Muscle layer of colon (tissue), 2 donors: ENCODE results near the gene MSI2.

Experiments
- H3K27ac ChIP-seq: one replicate; pipeline ENCODE4 v1.7.0; 2013; ENCODE audit warnings: low read depth, mild to moderate bottlenecking, low read length, moderate library complexity
- H3K27me3 ChIP-seq, 2 donors: one replicate each; pipeline ENCODE4 v1.7.0; 2013; ENCODE audit warnings: low read length in 2 of 2, mild to moderate bottlenecking in 2 of 2; ENCODE audit not compliant: insufficient read depth in 2 of 2, control insufficient read depth in 1 of 2
- H3K36me3 ChIP-seq: one replicate; pipeline ENCODE4 v1.7.0; 2013; ENCODE audit warnings: mild to moderate bottlenecking, low read length; ENCODE audit not compliant: insufficient read depth
- H3K4me1 ChIP-seq: one replicate; pipeline ENCODE4 v1.7.0; 2013; ENCODE audit warnings: mild to moderate bottlenecking, low read length; ENCODE audit not compliant: insufficient read depth
- H3K4me3 ChIP-seq, 2 donors: one replicate each; pipeline ENCODE4 v1.7.0; 2013; ENCODE audit warnings: low read length in 2 of 2, low read depth in 1 of 2, mild to moderate bottlenecking in 1 of 2, moderate library complexity in 1 of 2
- H3K9ac ChIP-seq: one replicate; pipeline ENCODE4 v1.7.0; 2013; ENCODE audit warnings: low read length
- H3K9me3 ChIP-seq: one replicate; pipeline ENCODE4 v1.7.0; 2013; ENCODE audit warnings: mild to moderate bottlenecking, low read length
- donor health status: abdominal sarcoma.
- donor health status: Adenocarcinoma of cecum.

The MSI2 gene

DNA sequence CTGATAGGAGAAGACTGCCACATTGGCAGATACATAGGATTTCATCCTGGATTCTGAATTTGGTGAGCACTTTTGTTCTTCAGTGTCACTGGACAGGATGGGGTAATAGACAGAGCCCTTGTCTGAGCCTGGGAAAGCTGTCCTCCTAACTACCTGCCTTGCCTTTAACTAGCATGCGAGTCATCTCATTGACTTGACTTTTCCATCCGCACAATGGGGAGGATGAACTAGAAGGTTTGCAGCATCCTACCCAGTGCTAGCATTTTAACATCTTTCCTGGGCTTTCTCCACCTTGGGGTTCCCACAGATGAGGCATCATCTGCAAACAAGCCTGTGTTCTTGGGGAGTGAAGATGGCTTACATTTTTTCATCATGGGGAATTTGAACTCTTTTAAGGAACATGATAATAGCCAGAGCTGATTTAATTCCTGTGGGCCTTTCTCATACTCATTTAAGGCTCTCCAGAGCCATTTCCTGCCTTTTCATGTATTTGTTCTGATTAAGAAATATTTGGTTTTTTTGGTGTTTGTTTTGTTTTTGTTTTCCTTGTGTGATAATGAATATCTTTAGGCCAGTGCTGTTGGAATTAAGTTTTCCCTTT, 139.5 kb downstream of the MSI2 start:
- Histone ChIP-seq H3K9me3 (no peaks in the 10 kb centered on the region), H3K27ac (no peak overlapping the region), H3K4me3 (no peak overlapping the region), H3K27me3 (no peaks in the 10 kb centered on the region), H3K9ac (no peak overlapping the region), H3K4me1 (peaks cover 1% of the 10 kb centered on the region), H3K36me3 (no peaks in the 10 kb centered on the region)

DNA sequence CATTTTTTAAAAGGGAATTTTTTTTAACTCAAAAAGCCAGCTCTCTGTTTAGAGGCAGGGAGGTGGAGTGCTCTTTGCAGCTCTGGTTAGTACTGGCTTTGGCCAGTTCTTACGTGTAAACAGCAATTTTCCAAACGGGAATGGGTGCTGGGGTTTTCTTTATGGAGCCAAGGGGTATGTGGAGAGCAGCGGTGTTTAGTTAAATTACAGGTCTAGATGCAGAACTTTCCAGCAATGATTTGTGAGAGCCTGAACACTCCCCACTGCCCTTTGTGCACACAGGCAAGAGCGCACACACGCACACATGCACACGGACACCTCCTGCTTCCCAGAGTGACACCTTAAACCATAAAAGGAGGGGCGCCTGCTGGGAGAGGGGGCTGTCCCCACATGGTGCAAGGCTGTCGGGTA, 140.2 kb downstream of the MSI2 start:
- H3K9me3 ChIP-seq = no peaks in the 10 kb centered on the region
- H3K4me3 ChIP-seq = no peak overlapping the region
- H3K4me1 ChIP-seq = no peaks in the 10 kb centered on the region
- H3K27ac ChIP-seq = no peak overlapping the region
- H3K9ac ChIP-seq = no peak overlapping the region
- no peaks in the 10 kb centered on the region for H3K36me3 ChIP-seq
- H3K27me3 ChIP-seq = no peaks in the 10 kb centered on the region

DNA sequence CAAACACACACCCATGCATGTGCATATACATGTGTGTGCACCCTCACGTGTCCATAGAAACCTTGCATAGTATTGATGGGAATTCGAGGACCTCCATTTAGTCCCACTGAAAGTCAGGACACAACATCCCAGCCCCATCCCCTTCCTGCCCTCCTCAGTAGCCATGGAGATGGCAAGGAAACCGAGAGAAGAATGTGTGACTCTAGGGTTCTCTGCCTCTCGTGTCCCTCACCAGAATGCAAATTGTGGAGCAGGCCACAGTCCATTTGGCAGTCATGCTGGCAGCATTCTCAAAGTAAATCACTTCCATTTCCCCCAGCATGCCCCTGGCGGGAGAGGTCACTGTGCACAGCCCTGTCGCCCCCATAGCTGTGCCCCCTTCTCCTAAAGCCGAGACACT, 141.1 kb downstream of the MSI2 start:
- Histone ChIP-seq H3K9me3 (no peaks in the 10 kb centered on the region), H3K27ac (no peak overlapping the region), H3K4me3 (no peak overlapping the region), H3K4me1 (no peaks in the 10 kb centered on the region), H3K9ac (no peak overlapping the region), H3K27me3 (no peaks in the 10 kb centered on the region), H3K36me3 (no peaks in the 10 kb centered on the region)

DNA sequence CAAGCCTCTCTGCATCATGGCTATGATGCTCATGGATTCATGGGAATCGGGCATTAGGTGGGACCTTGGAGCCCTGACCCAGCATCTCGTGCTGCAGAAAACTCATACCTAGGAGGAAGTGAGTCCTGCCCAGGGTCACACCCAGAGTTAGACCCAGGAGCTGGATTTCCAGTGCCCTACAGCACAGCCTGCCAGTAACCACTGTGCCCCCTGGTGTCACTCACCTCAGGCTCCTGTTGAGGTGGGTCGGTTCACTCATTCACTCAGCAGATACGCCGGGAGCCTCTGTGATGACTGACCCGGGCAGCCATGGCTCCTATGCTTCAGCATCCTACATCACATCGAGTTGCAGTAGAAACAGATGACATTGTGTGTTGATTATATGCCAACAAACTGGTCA, 143.4 kb downstream of the MSI2 start:
- Histone ChIP-seq H3K36me3 (no peaks in the 10 kb centered on the region), H3K9ac (no peak overlapping the region), H3K27ac (no peak overlapping the region), H3K9me3 (no peaks in the 10 kb centered on the region), H3K4me1 (no peaks in the 10 kb centered on the region), H3K4me3 (no peak overlapping the region), H3K27me3 (no peaks in the 10 kb centered on the region)

DNA sequence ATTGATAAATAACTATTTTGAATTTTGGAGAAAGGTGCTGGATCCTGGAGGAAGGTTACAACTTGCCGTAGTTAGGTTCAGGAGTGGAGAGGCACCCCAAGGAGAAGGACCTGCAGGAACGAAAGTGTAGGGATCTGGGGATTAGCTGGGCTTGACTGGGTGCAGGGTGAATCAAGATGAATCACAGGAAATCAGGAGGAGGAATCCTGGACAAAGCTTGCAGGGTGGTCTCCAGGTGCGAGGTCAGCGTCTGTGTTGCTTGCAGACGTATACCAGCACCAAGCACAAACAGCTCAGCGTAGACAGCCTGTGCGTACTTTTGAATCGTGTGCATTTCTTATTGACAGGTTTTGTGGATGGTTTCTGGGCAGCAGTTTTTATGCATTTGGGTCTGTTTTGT, 144.3 kb downstream of the MSI2 start:
- no peaks in the 10 kb centered on the region for H3K9me3 ChIP-seq
- peaks cover 6% of the 10 kb centered on the region for H3K4me1 ChIP-seq
- no peak overlapping the region for H3K27ac ChIP-seq
- H3K9ac ChIP-seq = no peak overlapping the region
- H3K4me3 ChIP-seq = no peak overlapping the region
- no peaks in the 10 kb centered on the region for H3K36me3 ChIP-seq
- H3K27me3 ChIP-seq = no peaks in the 10 kb centered on the region

DNA sequence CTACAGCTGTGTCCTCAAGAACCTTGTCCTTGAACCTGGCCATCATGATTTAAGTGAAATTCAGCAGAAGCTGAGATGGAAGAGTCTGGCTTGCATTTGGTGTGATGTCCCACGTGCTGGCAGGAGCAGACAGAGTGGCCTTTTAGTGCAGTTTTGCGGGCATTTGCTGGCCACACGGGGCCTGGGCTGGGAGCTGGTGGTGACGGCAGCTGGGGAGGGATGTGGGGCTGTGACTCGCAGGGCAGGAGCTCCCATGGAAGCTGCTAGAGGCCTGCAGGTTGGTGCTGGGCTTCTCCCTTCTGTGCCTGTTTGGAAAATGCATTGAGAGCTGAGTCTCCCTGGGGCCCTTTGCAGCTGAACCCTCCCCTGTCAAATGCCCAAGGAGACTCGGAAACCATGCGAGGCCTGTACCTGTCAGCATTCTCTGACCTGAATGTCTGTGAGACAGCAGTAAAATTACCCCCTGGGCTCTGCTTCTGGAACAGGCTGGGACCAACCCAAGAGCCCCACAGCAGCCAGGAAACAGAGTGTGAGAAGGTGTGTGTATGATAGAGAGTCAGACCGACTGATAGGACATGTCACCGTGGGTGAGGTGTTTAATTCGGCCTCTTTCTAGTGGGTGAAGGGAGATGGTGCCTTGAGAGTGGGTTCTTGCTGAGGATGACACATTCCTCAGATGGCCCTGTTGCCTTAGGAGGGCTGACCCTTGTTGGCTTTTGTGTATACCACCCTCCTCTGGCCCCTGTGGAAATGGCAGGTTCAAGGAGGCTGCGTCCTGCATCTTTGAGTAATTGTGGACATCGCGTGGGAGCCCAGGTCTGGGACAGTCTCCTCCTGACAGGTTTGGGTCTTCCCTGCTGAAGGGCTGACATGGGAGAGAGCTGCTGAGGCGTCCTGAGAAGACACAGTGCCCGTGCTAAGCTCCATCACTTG, 145.5 kb downstream of the MSI2 start:
- Histone ChIP-seq H3K27me3 (no peaks in the 10 kb centered on the region), H3K9me3 (no peaks in the 10 kb centered on the region), H3K27ac (no peak overlapping the region), H3K36me3 (no peaks in the 10 kb centered on the region), H3K4me3 (no peak overlapping the region), H3K4me1 (peaks cover 16% of the 10 kb centered on the region), H3K9ac (no peak overlapping the region)

DNA sequence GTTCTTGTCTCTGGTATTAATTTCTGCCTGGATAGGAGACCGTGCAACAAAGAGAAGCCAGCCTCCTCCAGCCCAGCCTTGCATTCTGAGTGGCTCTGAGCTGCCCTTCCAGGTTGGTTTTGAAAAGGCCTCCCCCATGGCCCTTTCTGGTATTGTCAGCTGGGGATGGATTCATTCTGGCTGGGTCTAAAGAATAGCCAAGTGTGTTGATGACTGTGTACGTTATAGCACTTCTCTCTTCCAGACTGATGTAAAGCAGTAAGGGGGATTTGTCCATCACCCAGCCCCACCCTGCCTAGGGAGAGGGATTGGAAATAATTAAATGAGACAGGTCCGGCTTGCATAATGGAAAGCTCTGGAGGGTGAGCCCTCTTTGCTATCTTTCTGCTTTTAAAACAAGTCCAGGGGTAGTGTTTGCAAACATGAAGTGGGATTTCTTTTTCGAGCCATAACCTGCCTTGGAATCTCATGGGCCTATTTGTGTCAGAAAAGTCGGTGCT, 146.4 kb downstream of the MSI2 start:
- Histone ChIP-seq H3K36me3 (no peaks in the 10 kb centered on the region), H3K4me1 (peaks cover 21% of the 10 kb centered on the region), H3K27ac (no peak overlapping the region), H3K9me3 (no peaks in the 10 kb centered on the region), H3K4me3 (no peak overlapping the region), H3K27me3 (no peaks in the 10 kb centered on the region), H3K9ac (no peak overlapping the region)

DNA sequence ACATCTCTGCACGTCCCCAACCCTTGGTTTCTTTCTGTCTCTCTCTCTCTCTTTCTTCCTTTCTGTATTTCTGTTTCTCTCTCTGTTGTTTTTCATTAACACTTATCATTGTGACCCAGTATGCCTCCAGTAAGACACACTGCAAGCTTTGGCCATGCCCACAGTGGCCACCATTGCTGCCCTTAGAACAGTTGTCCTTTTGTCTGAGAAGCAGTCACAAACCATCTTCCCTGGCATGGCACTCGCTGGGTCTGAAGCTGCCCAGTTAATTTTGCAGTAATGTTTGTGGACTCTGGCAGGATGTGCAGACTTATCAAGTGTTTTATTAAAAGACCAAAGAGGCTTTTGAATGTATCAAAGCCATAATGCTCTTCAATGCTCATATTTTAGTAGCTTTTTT, 146.9 kb downstream of the MSI2 start:
- no peaks in the 10 kb centered on the region for H3K27me3 ChIP-seq
- no peak overlapping the region for H3K9ac ChIP-seq
- H3K27ac ChIP-seq = no peak overlapping the region
- H3K36me3 ChIP-seq = no peaks in the 10 kb centered on the region
- peaks cover 21% of the 10 kb centered on the region for H3K4me1 ChIP-seq
- no peaks in the 10 kb centered on the region for H3K9me3 ChIP-seq
- H3K4me3 ChIP-seq = no peak overlapping the region

DNA sequence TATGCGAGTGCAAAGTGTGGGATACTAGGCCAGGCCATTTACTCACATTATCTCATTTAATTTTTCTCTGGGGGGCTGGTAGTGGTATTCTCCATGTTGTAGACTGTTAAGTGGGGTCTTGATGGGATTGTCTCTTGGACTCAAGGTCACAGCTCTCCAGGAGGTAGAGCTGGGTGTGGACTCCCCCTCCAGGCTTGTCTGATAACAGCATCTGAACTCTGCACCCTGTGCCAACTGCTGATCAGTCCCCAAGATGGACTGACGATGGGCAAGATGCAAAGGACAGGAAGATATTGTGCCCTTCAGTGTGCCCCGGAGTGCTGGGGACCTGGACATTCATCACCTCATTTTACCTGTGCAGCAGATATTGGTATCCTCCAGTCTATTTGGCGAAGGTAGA, 147.8 kb downstream of the MSI2 start:
- H3K36me3 ChIP-seq = no peaks in the 10 kb centered on the region
- no peak overlapping the region for H3K4me3 ChIP-seq
- no peaks in the 10 kb centered on the region for H3K27me3 ChIP-seq
- H3K9ac ChIP-seq = no peak overlapping the region
- no peaks in the 10 kb centered on the region for H3K9me3 ChIP-seq
- no peak overlapping the region for H3K27ac ChIP-seq
- peaks cover 21% of the 10 kb centered on the region for H3K4me1 ChIP-seq

DNA sequence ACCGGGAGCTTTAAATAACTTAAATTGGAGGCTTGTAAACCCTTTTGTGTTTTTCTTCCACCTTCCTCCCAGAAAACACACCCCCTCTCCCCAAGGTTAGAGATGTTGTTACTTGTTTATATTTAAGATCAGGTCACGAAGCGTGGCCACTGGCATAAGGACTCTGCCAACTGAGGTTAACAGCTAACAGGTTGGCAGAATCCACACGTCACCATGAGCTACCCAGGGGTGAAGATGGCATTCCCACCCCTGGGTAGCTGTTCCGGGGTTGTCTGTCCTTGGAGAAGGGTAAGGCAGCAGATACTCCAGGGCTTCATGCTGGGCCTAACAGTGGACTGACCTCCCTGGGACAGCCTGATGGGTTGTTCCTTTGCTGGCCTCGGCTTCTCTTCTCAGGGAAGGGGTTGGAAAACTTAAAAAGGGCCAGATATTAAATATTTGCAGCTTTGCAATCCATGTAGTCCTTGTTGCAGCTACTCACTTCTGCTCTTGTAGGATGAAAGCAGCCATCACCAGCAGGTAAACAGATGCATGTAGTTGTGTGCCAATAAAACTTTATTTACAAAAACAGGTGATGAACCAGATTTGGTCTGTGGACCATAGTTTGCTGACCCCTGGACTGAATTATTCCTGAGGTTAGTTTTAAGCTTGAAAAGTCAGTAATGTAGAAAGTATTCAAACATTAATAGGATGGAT, 148.6 kb downstream of the MSI2 start:
- H3K4me3 ChIP-seq = no peak overlapping the region
- no peaks in the 10 kb centered on the region for H3K36me3 ChIP-seq
- no peak overlapping the region for H3K9ac ChIP-seq
- H3K9me3 ChIP-seq = no peaks in the 10 kb centered on the region
- H3K4me1 ChIP-seq = peaks cover 21% of the 10 kb centered on the region
- no peaks in the 10 kb centered on the region for H3K27me3 ChIP-seq
- no peak overlapping the region for H3K27ac ChIP-seq

DNA sequence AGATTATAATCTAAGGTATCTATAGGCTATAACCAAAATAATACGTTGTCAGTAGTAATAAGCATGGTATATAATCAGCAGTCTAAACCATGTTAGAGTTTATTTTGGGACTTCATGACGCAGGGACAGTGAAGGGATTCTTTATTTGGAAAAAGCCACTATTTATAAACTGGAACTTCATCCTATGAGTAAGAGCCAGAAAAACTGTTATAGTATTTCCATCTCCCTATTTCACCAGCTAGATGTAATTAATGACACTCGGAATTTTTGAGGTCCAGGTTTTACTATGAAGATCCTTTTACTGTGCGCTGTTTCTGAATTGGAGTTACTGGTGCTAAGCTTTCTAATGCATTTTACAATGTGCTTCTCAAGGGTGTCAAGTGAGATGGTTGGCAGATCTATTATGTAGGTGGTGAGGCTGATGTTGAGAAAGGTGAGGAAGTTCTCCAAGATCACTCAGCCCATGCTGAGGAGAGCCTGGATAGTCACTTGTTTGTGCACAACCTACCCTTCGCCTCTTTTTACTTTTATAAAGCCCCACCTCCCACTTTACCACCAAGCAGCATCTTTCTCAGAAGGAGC, 149.3 kb downstream of the MSI2 start:
- H3K4me1 ChIP-seq = peaks cover 21% of the 10 kb centered on the region
- H3K4me3 ChIP-seq = no peak overlapping the region
- no peaks in the 10 kb centered on the region for H3K36me3 ChIP-seq
- H3K9ac ChIP-seq = no peak overlapping the region
- H3K9me3 ChIP-seq = no peaks in the 10 kb centered on the region
- no peak overlapping the region for H3K27ac ChIP-seq
- no peaks in the 10 kb centered on the region for H3K27me3 ChIP-seq
